GM18951 (cell line): ENCODE measurements around the gene LETM1.

Experiments
- POLR2A ChIP-seq: IDR thresholded peaks from 4 replicates; pipeline ENCODE4 v1.6.1; 2011; ENCODE audit warnings: mild to moderate bottlenecking; ENCODE audit not compliant: insufficient read length, insufficient read depth; ENCODE audit errors: extremely low read depth
- in situ Hi-C: fragments of 300-500 bp; cut with MboI; formaldehyde crosslinking; loops from one replicate; pipeline ENCODE4 v1.12.0; 2022; ENCODE audit warnings: low sequenced_read_pairs, mixed read lengths, inconsistent platforms; ENCODE audit not compliant: unreplicated experiment

LETM1 gene

GRCh38 chr4:1809754-1810502 is 46.0 kb downstream of the LETM1 start:
- in situ Hi-C loops = no loop called here
- TF ChIP-seq POLR2A = no peak

GRCh38 chr4:1808851-1809753 is 46.9 kb downstream of the LETM1 start:
- in situ Hi-C loops = no loop called here
- no peak for TF ChIP-seq POLR2A

- in situ Hi-C loops = no loop called here
- TF ChIP-seq POLR2A = no peak
Measured at GRCh38 chr4:1808396-1808795, 47.6 kb downstream of the LETM1 start.

GRCh38 chr4:1807332-1807777 is 48.6 kb downstream of the LETM1 start:
- no peak for TF ChIP-seq POLR2A
- in situ Hi-C loops = no loop called here

GRCh38 chr4:1806596-1807331 is 49.2 kb downstream of the LETM1 start:
- TF ChIP-seq POLR2A = no peak
- in situ Hi-C loops = no loop called here

GRCh38 chr4:1806223-1806564 is 49.8 kb downstream of the LETM1 start:
- in situ Hi-C loops = no loop called here
- no peak for TF ChIP-seq POLR2A

GRCh38 chr4:1805493-1806222 is 50.3 kb downstream of the LETM1 start:
- TF ChIP-seq POLR2A = no peak
- in situ Hi-C loops = no loop called here

- TF ChIP-seq POLR2A = no peak
- in situ Hi-C loops = no loop called here
Measured at GRCh38 chr4:1804638-1805492, 51.1 kb downstream of the LETM1 start.

- no peak for TF ChIP-seq POLR2A
- in situ Hi-C loops = no loop called here
Measured at GRCh38 chr4:1803523-1804423, 52.2 kb downstream of the LETM1 start.

GRCh38 chr4:1802720-1803522 is 53.0 kb downstream of the LETM1 start:
- in situ Hi-C loops = no loop called here
- no peak for TF ChIP-seq POLR2A
